RWPE2 (cell line): Measurements from ENCODE around the gene JOSD2.

ENCODE experiments used
- ATAC-seq: fragments of 200-7000 bp; cut with Tn5 transposase; 3 replicates; pipeline ENCODE4 v1.9.1; 2021; ENCODE audit warnings: low read depth
- DNase-seq: peaks from one replicate; pipeline ENCODE4 v3.0.0-alpha.2; 2020; ENCODE audit warnings: low spot score
- H3K27ac ChIP-seq: fragments of 450-650 bp; 2 replicates; pipeline ENCODE4 v1.5.1; 2017; ENCODE audit warnings: mild to moderate bottlenecking; ENCODE audit not compliant: poor library complexity, severe bottlenecking
- H3K27me3 ChIP-seq: fragments of 250-450 bp; sonication (Bioruptor Pico); 2 replicates; pipeline ENCODE4 v1.5.1; 2021; ENCODE audit warnings: mild to moderate bottlenecking, moderate library complexity; ENCODE audit not compliant: insufficient read depth, poor library complexity, severe bottlenecking
- H3K36me3 ChIP-seq: fragments of 250-450 bp; sonication (Bioruptor Pico); 2 replicates; pipeline ENCODE4 v1.5.1; 2020; ENCODE audit warnings: low read depth, mild to moderate bottlenecking, moderate library complexity
- H3K4me1 ChIP-seq: fragments of 250-450 bp; sonication (Bioruptor Pico); 2 replicates; pipeline ENCODE4 v1.5.1; 2021; ENCODE audit warnings: mild to moderate bottlenecking, moderate library complexity; ENCODE audit not compliant: insufficient read depth, poor library complexity, severe bottlenecking
- H3K4me3 ChIP-seq: fragments of 250-450 bp; sonication (Bioruptor Pico); 2 replicates; pipeline ENCODE4 v1.5.1; 2021; ENCODE audit warnings: mild to moderate bottlenecking, moderate library complexity; ENCODE audit not compliant: severe bottlenecking
- H3K9me3 ChIP-seq: fragments of 250-450 bp; sonication (Bioruptor Pico); 2 replicates; pipeline ENCODE4 v1.5.1; 2021; ENCODE audit warnings: mild to moderate bottlenecking, moderate library complexity; ENCODE audit not compliant: severe bottlenecking
- TF ChIP-seq, protein P1 (sequence below): fragments of 450-650 bp; IDR thresholded peaks from one replicate; pipeline ENCODE4 v1.5.1; 2017; ENCODE audit warnings: mild to moderate bottlenecking, moderate library complexity; ENCODE audit not compliant: poor library complexity, severe bottlenecking

JOSD2 gene

DNA sequence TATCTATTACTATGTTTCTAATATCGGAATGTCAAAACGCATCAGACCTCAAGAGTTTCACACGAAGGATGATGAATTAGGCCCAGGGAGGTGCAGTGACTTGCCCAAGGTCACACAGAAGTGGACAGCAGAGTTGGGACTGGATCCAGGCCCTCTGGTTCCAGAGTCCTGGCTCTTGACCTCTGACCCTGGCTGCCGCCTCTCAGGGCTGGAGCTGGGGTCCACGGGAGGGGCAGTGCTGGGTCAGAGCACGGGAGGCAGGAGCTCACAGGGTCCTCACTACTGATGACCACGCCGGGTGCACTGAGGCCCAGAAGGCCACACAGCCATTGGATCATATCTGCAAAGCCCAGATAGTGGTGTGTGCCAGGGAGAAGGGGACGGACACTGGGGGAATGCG lies 11.9 kb upstream of the JOSD2 start:
- Histone ChIP-seq H3K9me3 (no peaks in the 10 kb centered on the region), H3K27me3 (no peaks in the 10 kb centered on the region), H3K4me3 (no peak overlapping the region), H3K4me1 (no peaks in the 10 kb centered on the region), H3K36me3 (no peaks in the 10 kb centered on the region), H3K27ac (no peak overlapping the region)
- TF ChIP-seq, protein P1, sequence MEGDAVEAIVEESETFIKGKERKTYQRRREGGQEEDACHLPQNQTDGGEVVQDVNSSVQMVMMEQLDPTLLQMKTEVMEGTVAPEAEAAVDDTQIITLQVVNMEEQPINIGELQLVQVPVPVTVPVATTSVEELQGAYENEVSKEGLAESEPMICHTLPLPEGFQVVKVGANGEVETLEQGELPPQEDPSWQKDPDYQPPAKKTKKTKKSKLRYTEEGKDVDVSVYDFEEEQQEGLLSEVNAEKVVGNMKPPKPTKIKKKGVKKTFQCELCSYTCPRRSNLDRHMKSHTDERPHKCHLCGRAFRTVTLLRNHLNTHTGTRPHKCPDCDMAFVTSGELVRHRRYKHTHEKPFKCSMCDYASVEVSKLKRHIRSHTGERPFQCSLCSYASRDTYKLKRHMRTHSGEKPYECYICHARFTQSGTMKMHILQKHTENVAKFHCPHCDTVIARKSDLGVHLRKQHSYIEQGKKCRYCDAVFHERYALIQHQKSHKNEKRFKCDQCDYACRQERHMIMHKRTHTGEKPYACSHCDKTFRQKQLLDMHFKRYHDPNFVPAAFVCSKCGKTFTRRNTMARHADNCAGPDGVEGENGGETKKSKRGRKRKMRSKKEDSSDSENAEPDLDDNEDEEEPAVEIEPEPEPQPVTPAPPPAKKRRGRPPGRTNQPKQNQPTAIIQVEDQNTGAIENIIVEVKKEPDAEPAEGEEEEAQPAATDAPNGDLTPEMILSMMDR = no peak
- no peak for ATAC-seq
- no peak for DNase-seq

DNA sequence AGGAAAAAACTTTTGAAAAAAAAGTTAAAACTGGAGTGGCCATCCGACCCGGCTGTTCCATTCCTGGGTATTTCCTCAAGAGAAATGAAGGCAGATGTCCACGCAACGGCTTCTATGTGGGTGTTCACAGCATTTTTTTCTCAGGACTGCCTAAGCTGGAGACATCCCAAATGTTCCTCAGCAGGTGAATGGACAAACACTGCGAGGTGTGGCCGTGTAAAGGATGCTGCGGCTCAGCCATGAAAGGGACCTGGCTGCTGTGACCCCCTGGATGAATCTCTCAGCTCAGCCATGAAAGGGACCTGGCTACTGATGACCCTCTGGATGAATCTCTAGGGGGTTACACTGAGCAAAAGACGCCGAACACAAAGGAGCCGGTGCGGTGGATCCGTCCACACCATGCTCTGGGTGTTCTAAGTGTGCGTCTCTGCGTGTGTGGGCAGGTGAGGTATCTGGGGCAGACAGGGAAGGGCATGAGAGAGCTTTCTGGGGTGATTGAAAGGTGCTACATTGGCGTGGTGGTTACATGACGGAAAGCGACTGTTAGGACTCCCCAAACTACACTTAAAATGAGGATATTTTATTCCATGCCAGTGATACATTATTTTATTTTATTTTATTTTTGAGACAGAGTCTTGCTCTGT lies 10.0 kb upstream of the JOSD2 start:
- Histone ChIP-seq H3K27ac (no peak overlapping the region), H3K27me3 (no peaks in the 10 kb centered on the region), H3K4me1 (no peaks in the 10 kb centered on the region), H3K36me3 (no peaks in the 10 kb centered on the region), H3K9me3 (no peaks in the 10 kb centered on the region), H3K4me3 (no peak overlapping the region)
- DNase-seq (no peak), ATAC-seq (no peak)
- TF ChIP-seq, protein P1 = no peak

DNA sequence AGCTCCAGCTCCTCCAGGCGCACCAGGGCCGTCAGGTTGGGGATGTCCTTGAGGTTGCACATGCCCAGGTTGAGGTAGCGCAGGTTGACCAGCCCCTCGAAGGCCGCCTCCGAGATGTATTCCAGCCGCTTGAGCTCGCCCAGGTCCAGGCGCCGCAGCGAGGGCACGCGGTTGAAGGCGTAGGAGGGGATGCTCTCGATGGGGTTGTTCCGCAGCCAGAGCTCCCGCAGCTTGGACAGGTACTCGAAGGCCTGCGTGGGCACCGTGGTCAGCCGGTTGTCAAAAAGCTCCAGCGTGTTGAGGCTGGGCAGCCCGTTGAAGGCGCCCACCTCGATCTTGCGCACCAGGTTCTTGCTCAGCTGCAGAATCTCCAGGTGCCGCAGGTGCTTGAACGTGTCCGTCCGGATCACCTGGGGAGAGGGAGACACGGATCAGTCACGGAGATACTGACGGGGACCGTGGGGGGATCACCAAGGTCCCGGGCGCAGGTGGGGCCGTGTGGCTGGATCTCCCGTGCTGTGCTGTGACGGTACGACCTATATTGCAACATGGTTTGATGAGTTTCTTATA lies 8.1 kb upstream of the JOSD2 start:
- H3K27ac ChIP-seq = no peak overlapping the region
- DNase-seq (no peak), ATAC-seq (no peak)
- H3K36me3 ChIP-seq = no peaks in the 10 kb centered on the region
- H3K9me3 ChIP-seq = no peaks in the 10 kb centered on the region
- no peaks in the 10 kb centered on the region for H3K27me3 ChIP-seq
- no peak overlapping the region for H3K4me3 ChIP-seq
- TF ChIP-seq, protein P1 = no peak
- no peaks in the 10 kb centered on the region for H3K4me1 ChIP-seq

DNA sequence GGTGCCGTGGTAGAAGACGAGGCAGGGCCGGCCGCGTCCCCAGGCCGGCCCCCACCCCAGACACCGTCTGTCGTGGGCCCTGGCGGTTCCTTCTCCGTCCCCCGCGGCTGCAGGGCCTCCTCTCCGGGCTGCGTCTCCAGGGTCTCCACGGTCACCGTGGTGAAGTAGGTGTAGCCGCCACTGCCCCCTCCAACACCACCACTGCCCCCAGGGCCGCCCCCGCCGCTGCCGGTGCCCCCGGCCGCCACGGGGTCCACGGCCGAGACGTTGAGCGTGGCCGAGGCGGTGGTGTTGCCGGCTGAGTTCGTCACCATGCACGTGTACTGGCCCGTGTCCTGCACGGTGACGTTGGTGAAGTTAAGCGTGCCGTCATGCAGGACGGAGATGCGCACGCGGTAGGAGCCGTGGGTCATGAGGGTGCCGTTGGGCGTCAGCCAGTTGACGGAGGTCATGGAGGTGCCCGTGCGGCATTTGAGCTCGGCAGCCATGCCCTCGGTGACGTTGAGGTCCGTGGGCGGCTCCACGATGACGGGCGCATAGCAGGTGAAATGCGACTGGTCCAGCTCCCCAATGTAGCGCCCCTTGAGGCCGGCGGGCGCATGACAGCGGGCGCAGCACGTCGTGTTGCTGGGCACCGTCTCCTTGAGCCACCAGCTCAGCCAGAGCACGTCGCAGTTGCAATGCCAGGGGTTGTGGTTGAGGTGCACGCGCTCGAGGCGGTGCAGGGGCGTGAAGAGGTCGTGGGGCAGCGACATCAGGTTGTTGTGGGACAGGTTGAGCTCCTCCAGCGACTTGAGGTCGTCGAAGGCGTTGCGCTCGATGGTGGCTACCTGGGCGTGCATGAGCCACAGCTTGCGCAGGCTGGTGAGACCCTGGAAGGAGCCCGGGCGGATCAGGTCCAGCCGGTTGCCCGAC lies 7.4 kb upstream of the JOSD2 start:
- Histone ChIP-seq H3K36me3 (no peaks in the 10 kb centered on the region), H3K27ac (no peak overlapping the region), H3K27me3 (no peaks in the 10 kb centered on the region), H3K4me3 (no peak overlapping the region), H3K4me1 (no peaks in the 10 kb centered on the region), H3K9me3 (no peaks in the 10 kb centered on the region)
- ATAC-seq (no peak), DNase-seq (no peak)
- TF ChIP-seq, protein P1 = no peak
